Fibroblast of skin of left quadriceps (primary cell): Measurements from ENCODE around the gene CACNA1D.
"Not testable (repeated sequence)": the region's sequence is repeated elsewhere in the genome, so short reads cannot be mapped to it uniquely, and the experiment has no call there.

Experiments used
- DNase-seq, 2 experiments: peaks; one replicate each; pipeline ENCODE4 v3.0.0-alpha.2; 2013; ENCODE audit warnings: low read depth in 2 of 2

The CACNA1D gene

GRCh38 chr3:53571264-53571663, 76.9 kb downstream of the CACNA1D start:
- DNase-seq: no peak

GRCh38 chr3:53572184-53572583, 77.8 kb downstream of the CACNA1D start:
- DNase-seq: not testable (repeated sequence)

- no peak for DNase-seq
These were observed 83.1 kb downstream of the CACNA1D start for GRCh38 chr3:53577506-53577905.

GRCh38 chr3:53579636-53580035, 85.2 kb downstream of the CACNA1D start:
- no peak for DNase-seq

GRCh38 chr3:53581671-53582070, 87.3 kb downstream of the CACNA1D start:
- peak; percentile 0 to 1 for DNase-seq

GRCh38 chr3:53583161-53583690, 88.8 kb downstream of the CACNA1D start:
- DNase-seq: no peak

GRCh38 chr3:53585049-53585448, 90.6 kb downstream of the CACNA1D start:
- DNase-seq: no peak

GRCh38 chr3:53585627-53586026, 91.2 kb downstream of the CACNA1D start:
- DNase-seq: no peak

GRCh38 chr3:53588122-53588521, 93.7 kb downstream of the CACNA1D start:
- DNase-seq: no peak

- no peak for DNase-seq
These were observed 94.8 kb downstream of the CACNA1D start for GRCh38 chr3:53589201-53589600.

- DNase-seq: no peak
These were observed 95.4 kb downstream of the CACNA1D start for GRCh38 chr3:53589806-53590205.

GRCh38 chr3:53590606-53591005, 96.2 kb downstream of the CACNA1D start:
- DNase-seq: no peak

GRCh38 chr3:53591646-53592045, 97.2 kb downstream of the CACNA1D start:
- no peak for DNase-seq

- DNase-seq: no peak
These were observed 98.5 kb downstream of the CACNA1D start for GRCh38 chr3:53592862-53593261.

- DNase-seq: no peak
These were observed 99.2 kb downstream of the CACNA1D start for GRCh38 chr3:53593611-53594010.

- DNase-seq: no peak
These were observed 99.9 kb downstream of the CACNA1D start for GRCh38 chr3:53594276-53594675.

- DNase-seq: no peak
These were observed 101.2 kb downstream of the CACNA1D start for GRCh38 chr3:53595660-53596059.

- no peak for DNase-seq
These were observed 102.9 kb downstream of the CACNA1D start for GRCh38 chr3:53597136-53597915.

- DNase-seq: no peak
These were observed 105.4 kb downstream of the CACNA1D start for GRCh38 chr3:53599771-53600170.

- no peak for DNase-seq
These were observed 108.5 kb downstream of the CACNA1D start for GRCh38 chr3:53602866-53603265.

GRCh38 chr3:53604232-53604631, 109.8 kb downstream of the CACNA1D start:
- DNase-seq: no peak

GRCh38 chr3:53606793-53607192, 112.4 kb downstream of the CACNA1D start:
- DNase-seq: no peak

GRCh38 chr3:53612508-53612907, 118.1 kb downstream of the CACNA1D start:
- no peak for DNase-seq

- no peak for DNase-seq
These were observed 118.7 kb downstream of the CACNA1D start for GRCh38 chr3:53613125-53613524.
